HepG2 (cell line): Measurements from ENCODE around the gene COPZ1. TPM values are rescaled to one million over a fixed set of nuclear protein-coding genes. Genes with fewer than 3 reads are reported as not detected.
A peak's percentile ranks its signal among the peaks of the same experiment; 100 is the strongest.

ENCODE experiments used
- AKAP8 ChIP-seq: sonication (generic); formaldehyde crosslinking; IDR thresholded peaks from 2 replicates; pipeline ENCODE4 v1.5.1; 2020; ENCODE audit warnings: mild to moderate bottlenecking, missing genetic modification reagents
- GTF3A ChIP-seq: sonication (generic); formaldehyde crosslinking; conservative IDR thresholded peaks from 2 replicates; pipeline ENCODE4 v1.4.0; 2020; ENCODE audit warnings: mild to moderate bottlenecking, missing genetic modification reagents
- ISL2 ChIP-seq: sonication (generic); formaldehyde crosslinking; IDR thresholded peaks from 2 replicates; pipeline ENCODE4 v1.5.0; 2020; ENCODE audit warnings: missing genetic modification reagents
- SAFB2 ChIP-seq: sonication (generic); formaldehyde crosslinking; IDR thresholded peaks from 2 replicates; pipeline ENCODE4 v1.5.1; 2020; ENCODE audit warnings: missing genetic modification reagents, low read depth, mild to moderate bottlenecking, borderline replicate concordance
- TAF15 ChIP-seq: fragments of 200-400 bp; formaldehyde crosslinking; IDR thresholded peaks from one replicate; pipeline ENCODE4 v1.6.1; 2018; ENCODE audit warnings: mild to moderate bottlenecking, low read depth, low read length; ENCODE audit not compliant: poor library complexity, severe bottlenecking
- TRIM24 ChIP-seq: sonication (generic); formaldehyde crosslinking; IDR thresholded peaks from 2 replicates; pipeline ENCODE4 v1.8.0; 2022; ENCODE audit warnings: mild to moderate bottlenecking, missing genetic modification reagents
- XRCC5 ChIP-seq: fragments of 200-400 bp; formaldehyde crosslinking; optimal IDR thresholded peaks from 2 replicates; pipeline ENCODE3; 2017; ENCODE audit warnings: mild to moderate bottlenecking, low read length
- ZNF530 ChIP-seq: sonication (generic); formaldehyde crosslinking; IDR thresholded peaks from 2 replicates; pipeline ENCODE4 v1.5.0; 2020; ENCODE audit warnings: low read depth, mild to moderate bottlenecking, missing genetic modification reagents
- ZNF543 ChIP-seq: sonication (generic); formaldehyde crosslinking; IDR thresholded peaks from 2 replicates; pipeline ENCODE4 v1.4.0; 2020; ENCODE audit warnings: mild to moderate bottlenecking, missing genetic modification reagents
- polyA plus RNA-seq, 8 experiments: library from polyadenylated mRNA; depleted of rRNA in 3 of 8; stranded (reverse) in 7 of 8; unstranded in 1 of 8; fragments of >200 nt; fragmentation: Illumina TruSeq in 4 of 8; extraction: Trizol in 4 of 8; gene quantifications; 2 replicates each; pipeline versions ENCODE4 v1.2.1 to v1.2.3, GENCODE V29; 2011 to 2016; ENCODE audit warnings: low read depth in 4 of 8, missing spikeins in 1 of 8, mixed read lengths in 1 of 8; ENCODE audit not compliant: insufficient read depth in 1 of 8
- total RNA-seq, 5 experiments: library from RNA; depleted of rRNA; stranded (reverse); fragments of >200 nt; fragmentation: Illumina TruSeq; extraction: Trizol; gene quantifications; 2 replicates each; pipeline ENCODE4 v1.2.3, GENCODE V29; 2016; ENCODE audit warnings: low read depth in 1 of 5
- TF ChIP-seq, protein P1 (sequence below): sonication (generic); formaldehyde crosslinking; IDR thresholded peaks from 2 replicates; pipeline ENCODE4 v1.4.0; 2020; ENCODE audit warnings: missing genetic modification reagents, borderline replicate concordance
- TF ChIP-seq, protein P2 (sequence below): sonication (generic); formaldehyde crosslinking; IDR thresholded peaks from 2 replicates; pipeline ENCODE4 v1.5.0; 2020; ENCODE audit warnings: mild to moderate bottlenecking, missing genetic modification reagents
- TF ChIP-seq, protein P3 (sequence below): sonication (generic); formaldehyde crosslinking; conservative IDR thresholded peaks from 2 replicates; pipeline ENCODE4 v1.4.0; 2020; ENCODE audit warnings: missing genetic modification reagents

The COPZ1 gene
- total and polyA plus RNA-seq, 2 of the 13 experiments (the other 11 are each of a cell fraction or from before 2014, with no cell fraction given) = 125 to 184 TPM

DNA sequence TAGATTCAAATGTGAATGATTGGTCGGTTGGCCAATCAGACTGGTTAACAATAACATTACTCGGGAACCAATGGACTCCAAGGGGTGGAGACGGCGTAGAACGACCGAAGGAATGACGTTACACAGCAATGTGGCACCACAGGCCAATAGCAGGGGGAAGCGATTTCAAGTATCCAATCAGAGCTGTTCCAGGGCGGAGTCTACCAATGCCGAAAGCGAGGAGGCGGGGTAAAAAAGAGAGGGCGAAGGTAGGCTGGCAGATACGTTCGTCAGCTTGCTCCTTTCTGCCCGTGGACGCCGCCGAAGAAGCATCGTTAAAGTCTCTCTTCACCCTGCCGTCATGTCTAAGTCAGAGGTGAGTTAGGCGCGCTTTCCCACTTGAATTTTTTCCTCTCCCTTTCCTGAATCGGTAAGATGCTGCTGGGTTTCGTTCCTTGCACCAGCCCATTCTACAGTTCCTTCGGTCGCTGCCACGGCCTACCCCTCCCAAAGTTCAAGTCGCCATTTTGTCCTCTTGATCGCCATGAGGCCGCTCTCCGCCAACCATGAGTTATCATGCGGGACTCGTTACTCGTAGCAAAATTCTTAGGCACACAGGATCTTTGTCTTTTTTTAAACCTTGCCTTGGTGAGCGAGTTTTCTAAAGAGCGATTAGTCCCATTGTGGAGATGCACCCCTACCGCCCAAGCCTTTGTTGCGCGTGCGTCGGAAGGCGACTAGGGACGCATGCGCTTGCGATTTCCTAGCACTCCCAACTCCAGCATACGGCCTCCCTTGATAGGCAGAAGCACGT lies 44.3 kb upstream of the COPZ1 start, which contains the start of gene HNRNPA1 (continued):
- TF ChIP-seq, protein P1, sequence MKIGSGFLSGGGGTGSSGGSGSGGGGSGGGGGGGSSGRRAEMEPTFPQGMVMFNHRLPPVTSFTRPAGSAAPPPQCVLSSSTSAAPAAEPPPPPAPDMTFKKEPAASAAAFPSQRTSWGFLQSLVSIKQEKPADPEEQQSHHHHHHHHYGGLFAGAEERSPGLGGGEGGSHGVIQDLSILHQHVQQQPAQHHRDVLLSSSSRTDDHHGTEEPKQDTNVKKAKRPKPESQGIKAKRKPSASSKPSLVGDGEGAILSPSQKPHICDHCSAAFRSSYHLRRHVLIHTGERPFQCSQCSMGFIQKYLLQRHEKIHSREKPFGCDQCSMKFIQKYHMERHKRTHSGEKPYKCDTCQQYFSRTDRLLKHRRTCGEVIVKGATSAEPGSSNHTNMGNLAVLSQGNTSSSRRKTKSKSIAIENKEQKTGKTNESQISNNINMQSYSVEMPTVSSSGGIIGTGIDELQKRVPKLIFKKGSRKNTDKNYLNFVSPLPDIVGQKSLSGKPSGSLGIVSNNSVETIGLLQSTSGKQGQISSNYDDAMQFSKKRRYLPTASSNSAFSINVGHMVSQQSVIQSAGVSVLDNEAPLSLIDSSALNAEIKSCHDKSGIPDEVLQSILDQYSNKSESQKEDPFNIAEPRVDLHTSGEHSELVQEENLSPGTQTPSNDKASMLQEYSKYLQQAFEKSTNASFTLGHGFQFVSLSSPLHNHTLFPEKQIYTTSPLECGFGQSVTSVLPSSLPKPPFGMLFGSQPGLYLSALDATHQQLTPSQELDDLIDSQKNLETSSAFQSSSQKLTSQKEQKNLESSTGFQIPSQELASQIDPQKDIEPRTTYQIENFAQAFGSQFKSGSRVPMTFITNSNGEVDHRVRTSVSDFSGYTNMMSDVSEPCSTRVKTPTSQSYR (CRISPR knock-in tag) = no peak; the same call in 1 of the 2 replicates
- TF ChIP-seq ISL2 (CRISPR knock-in tag) = no peak; the same call in 1 of the 2 replicates
- TF ChIP-seq SAFB2 (CRISPR knock-in tag) = peak; percentile 50; the same call in 1 of the 2 replicates
- TF ChIP-seq TAF15 = no peak
- TF ChIP-seq, protein P2, sequence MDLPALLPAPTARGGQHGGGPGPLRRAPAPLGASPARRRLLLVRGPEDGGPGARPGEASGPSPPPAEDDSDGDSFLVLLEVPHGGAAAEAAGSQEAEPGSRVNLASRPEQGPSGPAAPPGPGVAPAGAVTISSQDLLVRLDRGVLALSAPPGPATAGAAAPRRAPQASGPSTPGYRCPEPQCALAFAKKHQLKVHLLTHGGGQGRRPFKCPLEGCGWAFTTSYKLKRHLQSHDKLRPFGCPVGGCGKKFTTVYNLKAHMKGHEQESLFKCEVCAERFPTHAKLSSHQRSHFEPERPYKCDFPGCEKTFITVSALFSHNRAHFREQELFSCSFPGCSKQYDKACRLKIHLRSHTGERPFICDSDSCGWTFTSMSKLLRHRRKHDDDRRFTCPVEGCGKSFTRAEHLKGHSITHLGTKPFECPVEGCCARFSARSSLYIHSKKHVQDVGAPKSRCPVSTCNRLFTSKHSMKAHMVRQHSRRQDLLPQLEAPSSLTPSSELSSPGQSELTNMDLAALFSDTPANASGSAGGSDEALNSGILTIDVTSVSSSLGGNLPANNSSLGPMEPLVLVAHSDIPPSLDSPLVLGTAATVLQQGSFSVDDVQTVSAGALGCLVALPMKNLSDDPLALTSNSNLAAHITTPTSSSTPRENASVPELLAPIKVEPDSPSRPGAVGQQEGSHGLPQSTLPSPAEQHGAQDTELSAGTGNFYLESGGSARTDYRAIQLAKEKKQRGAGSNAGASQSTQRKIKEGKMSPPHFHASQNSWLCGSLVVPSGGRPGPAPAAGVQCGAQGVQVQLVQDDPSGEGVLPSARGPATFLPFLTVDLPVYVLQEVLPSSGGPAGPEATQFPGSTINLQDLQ (CRISPR knock-in tag) = no peak
- TF ChIP-seq, protein P3, sequence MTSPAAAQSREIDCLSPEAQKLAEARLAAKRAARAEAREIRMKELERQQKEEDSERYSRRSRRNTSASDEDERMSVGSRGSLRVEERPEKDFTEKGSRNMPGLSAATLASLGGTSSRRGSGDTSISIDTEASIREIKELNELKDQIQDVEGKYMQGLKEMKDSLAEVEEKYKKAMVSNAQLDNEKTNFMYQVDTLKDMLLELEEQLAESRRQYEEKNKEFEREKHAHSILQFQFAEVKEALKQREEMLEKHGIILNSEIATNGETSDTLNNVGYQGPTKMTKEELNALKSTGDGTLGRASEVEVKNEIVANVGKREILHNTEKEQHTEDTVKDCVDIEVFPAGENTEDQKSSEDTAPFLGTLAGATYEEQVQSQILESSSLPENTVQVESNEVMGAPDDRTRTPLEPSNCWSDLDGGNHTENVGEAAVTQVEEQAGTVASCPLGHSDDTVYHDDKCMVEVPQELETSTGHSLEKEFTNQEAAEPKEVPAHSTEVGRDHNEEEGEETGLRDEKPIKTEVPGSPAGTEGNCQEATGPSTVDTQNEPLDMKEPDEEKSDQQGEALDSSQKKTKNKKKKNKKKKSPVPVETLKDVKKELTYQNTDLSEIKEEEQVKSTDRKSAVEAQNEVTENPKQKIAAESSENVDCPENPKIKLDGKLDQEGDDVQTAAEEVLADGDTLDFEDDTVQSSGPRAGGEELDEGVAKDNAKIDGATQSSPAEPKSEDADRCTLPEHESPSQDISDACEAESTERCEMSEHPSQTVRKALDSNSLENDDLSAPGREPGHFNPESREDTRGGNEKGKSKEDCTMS (CRISPR knock-in tag) = no peak; the same call in 1 of the 2 replicates
- TF ChIP-seq GTF3A (CRISPR knock-in tag) = no peak
- TF ChIP-seq TRIM24 (CRISPR knock-in tag) = no peak
- TF ChIP-seq ZNF543 = no peak
- TF ChIP-seq AKAP8 (CRISPR knock-in tag) = peak; percentile 73
- TF ChIP-seq ZNF530 (CRISPR knock-in tag) = no peak
- TF ChIP-seq XRCC5 = no peak
